ENCODE measurements around the gene HRNR.
A peak's percentile ranks its signal among the peaks of the same experiment; 100 is the strongest.

Gene HRNR

DNA sequence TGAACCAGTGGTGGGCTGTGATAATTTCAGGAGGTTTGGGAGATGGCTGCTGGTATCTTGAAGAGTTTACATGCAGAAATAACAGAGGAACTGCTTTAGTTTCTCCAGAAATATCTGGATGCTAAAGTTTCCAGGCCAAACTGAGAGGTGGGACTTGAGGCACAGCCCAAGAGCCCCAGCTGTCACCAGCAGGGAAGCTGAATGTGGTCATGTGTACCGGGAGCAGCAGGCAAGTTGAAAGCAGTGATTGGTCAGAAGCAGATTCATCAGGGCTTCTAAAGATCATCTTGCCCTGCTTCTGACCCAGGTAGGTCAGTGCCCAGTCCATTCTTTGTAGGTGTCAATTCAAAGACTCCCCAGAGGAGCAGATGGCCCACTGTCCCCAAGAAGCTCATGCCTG, 57.0 kb downstream of the HRNR start:
- H3K9me3 ChIP-seq (ENCODE audit: control insufficient read depth, insufficient read depth, low read length): peaks cover 6% of the 10 kb centered on the region; the same call in 1 of the 2 replicates
- no peaks in the 10 kb centered on the region for H3F3A ChIP-seq (ENCODE audit: control insufficient read depth, insufficient read depth)
- H3K79me2 ChIP-seq (ENCODE audit: control insufficient read depth, low read length): no peaks in the 10 kb centered on the region
- H3K9me2 ChIP-seq (replicated peaks; ENCODE audit: control insufficient read depth, low read length): no peaks in the 10 kb centered on the region
- H3K4me2 ChIP-seq (ENCODE audit: low read length): no peak overlapping the region
- TF ChIP-seq, protein P1, sequence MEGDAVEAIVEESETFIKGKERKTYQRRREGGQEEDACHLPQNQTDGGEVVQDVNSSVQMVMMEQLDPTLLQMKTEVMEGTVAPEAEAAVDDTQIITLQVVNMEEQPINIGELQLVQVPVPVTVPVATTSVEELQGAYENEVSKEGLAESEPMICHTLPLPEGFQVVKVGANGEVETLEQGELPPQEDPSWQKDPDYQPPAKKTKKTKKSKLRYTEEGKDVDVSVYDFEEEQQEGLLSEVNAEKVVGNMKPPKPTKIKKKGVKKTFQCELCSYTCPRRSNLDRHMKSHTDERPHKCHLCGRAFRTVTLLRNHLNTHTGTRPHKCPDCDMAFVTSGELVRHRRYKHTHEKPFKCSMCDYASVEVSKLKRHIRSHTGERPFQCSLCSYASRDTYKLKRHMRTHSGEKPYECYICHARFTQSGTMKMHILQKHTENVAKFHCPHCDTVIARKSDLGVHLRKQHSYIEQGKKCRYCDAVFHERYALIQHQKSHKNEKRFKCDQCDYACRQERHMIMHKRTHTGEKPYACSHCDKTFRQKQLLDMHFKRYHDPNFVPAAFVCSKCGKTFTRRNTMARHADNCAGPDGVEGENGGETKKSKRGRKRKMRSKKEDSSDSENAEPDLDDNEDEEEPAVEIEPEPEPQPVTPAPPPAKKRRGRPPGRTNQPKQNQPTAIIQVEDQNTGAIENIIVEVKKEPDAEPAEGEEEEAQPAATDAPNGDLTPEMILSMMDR (IDR thresholded peaks at IDR 0.05; ENCODE audit: low read depth, low read length, poor library complexity, severe bottlenecking): no peak
- no peak for TF ChIP-seq EZH2phosphoT487 (IDR thresholded peaks at IDR 0.05; ENCODE audit: borderline replicate concordance, low read length)
- H3K4me3 ChIP-seq (ENCODE audit: low read length): no peak overlapping the region
- peaks cover 19% of the 10 kb centered on the region for H3K4me1 ChIP-seq (ENCODE audit: control insufficient read depth, low read length)
- no peaks in the 10 kb centered on the region for H4K20me1 ChIP-seq (ENCODE audit: control insufficient read depth, insufficient read depth, low read depth, low read length)
- H3K27me3 ChIP-seq (ENCODE audit: control insufficient read depth, low read length): no peaks in the 10 kb centered on the region
- no peak overlapping the region for H3K27ac ChIP-seq (ENCODE audit: low read depth, low read length)
- H3K36me3 ChIP-seq (ENCODE audit: control insufficient read depth, low read length): no peaks in the 10 kb centered on the region

GRCh38 chr1:152165286-152166077, 58.5 kb downstream of the HRNR start:
- TF ChIP-seq EZH2phosphoT487 (IDR thresholded peaks at IDR 0.05; ENCODE audit: borderline replicate concordance, low read length): no peak
- TF ChIP-seq, protein P1 (IDR thresholded peaks at IDR 0.05; ENCODE audit: low read depth, low read length, poor library complexity, severe bottlenecking): no peak
- no peaks in the 10 kb centered on the region for H3K9me2 ChIP-seq (replicated peaks; ENCODE audit: control insufficient read depth, low read length)
- H3K27me3 ChIP-seq (ENCODE audit: control insufficient read depth, low read length): no peaks in the 10 kb centered on the region
- peaks cover 19% of the 10 kb centered on the region for H3K4me1 ChIP-seq (ENCODE audit: control insufficient read depth, low read length)
- peak overlapping the region; percentile 52 for H3K4me2 ChIP-seq (ENCODE audit: low read length)
- no peaks in the 10 kb centered on the region for H4K20me1 ChIP-seq (ENCODE audit: control insufficient read depth, insufficient read depth, low read depth, low read length)
- H3K79me2 ChIP-seq (ENCODE audit: control insufficient read depth, low read length): no peaks in the 10 kb centered on the region
- H3K27ac ChIP-seq (ENCODE audit: low read depth, low read length): peak overlapping the region; percentile 23; the same call in 1 of the 2 replicates
- H3K36me3 ChIP-seq (ENCODE audit: control insufficient read depth, low read length): no peaks in the 10 kb centered on the region
- no peaks in the 10 kb centered on the region for H3F3A ChIP-seq (ENCODE audit: control insufficient read depth, insufficient read depth)
- peak overlapping the region; percentile 47 for H3K4me3 ChIP-seq (ENCODE audit: low read length)
- H3K9me3 ChIP-seq (ENCODE audit: control insufficient read depth, insufficient read depth, low read length): peaks cover 6% of the 10 kb centered on the region; the same call in 1 of the 2 replicates

DNA sequence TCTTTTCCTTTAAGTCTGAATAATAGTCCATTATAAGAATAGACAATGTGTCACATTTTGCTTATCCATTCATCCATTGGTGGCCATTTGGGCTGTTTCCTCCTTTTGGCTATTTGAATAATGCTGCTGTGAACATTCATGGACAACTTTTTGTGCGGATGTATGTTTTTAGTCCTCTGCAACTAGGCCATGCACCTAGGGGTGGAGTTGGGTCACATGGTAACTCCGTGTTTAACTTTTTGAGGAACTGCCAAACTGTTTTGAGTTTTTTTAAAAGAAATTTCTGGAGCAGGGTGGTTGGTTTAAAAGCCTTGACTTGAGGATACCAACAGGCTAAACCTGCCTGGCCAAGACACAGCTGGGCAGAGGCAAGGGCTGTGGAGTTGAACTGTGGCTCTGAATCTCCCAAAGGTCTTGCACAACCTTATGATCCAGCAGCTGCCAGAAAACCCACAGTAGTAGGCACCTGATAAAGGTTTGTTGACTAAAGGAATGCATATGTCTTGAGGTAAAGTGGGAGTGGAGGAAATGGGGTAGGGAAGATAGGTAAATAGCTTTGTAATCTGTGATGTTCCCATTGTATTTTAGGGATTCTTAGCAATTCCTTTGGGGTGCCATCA, 59.4 kb downstream of the HRNR start:
- Histone ChIP-seq H3K79me2 (ENCODE audit: control insufficient read depth, low read length) (no peaks in the 10 kb centered on the region), H3K36me3 (ENCODE audit: control insufficient read depth, low read length) (no peaks in the 10 kb centered on the region), H3K9me3 (ENCODE audit: control insufficient read depth, insufficient read depth, low read length) (peaks cover 6% of the 10 kb centered on the region; the same call in 1 of the 2 replicates), H3K27ac (ENCODE audit: low read depth, low read length) (no peak overlapping the region), H3K4me1 (ENCODE audit: control insufficient read depth, low read length) (peaks cover 19% of the 10 kb centered on the region), H3K4me2 (ENCODE audit: low read length) (peak overlapping the region; percentile 52), H3F3A (ENCODE audit: control insufficient read depth, insufficient read depth) (no peaks in the 10 kb centered on the region), H4K20me1 (ENCODE audit: control insufficient read depth, insufficient read depth, low read depth, low read length) (no peaks in the 10 kb centered on the region), H3K4me3 (ENCODE audit: low read length) (peak overlapping the region; percentile 47), H3K27me3 (ENCODE audit: control insufficient read depth, low read length) (no peaks in the 10 kb centered on the region), H3K9me2 (replicated peaks; ENCODE audit: control insufficient read depth, low read length) (no peaks in the 10 kb centered on the region)
- TF ChIP-seq, protein P1 (IDR thresholded peaks at IDR 0.05; ENCODE audit: low read depth, low read length, poor library complexity, severe bottlenecking): no peak
- no peak for TF ChIP-seq EZH2phosphoT487 (IDR thresholded peaks at IDR 0.05; ENCODE audit: borderline replicate concordance, low read length)

Data from DOHH2 (cell line).